OCI-LY7 (cell line): Measurements from ENCODE around the gene PACSIN3. TPM values are rescaled to one million over a fixed set of nuclear protein-coding genes. Genes with fewer than 3 reads are reported as not detected.

Source experiments
- BruUV-seq: library from RNA; stranded (reverse); fragments of 400-500 nt; replicated peaks from 2 replicates; lab custom pipeline; 2021; lab: Mats Ljungman, UMichigan
- CTCF ChIA-PET: fragments of 300-600 bp; sonication (Branson Sonifier 250); formaldehyde crosslinking; loops from one replicate; lab custom pipeline; 2022; ENCODE audit warnings: antibody characterized with exemption; ENCODE audit not compliant: unreplicated experiment; lab: Charles Lee
- POLR2A ChIA-PET: fragments of 300-600 bp; sonication (Branson Sonifier 250); formaldehyde crosslinking; loops from one replicate; lab custom pipeline; 2022; ENCODE audit warnings: antibody characterized with exemption; lab: Charles Lee
- DNase-seq: peaks from one replicate; pipeline ENCODE4 v3.0.0-alpha.2; 2015; ENCODE audit warnings: low spot score
- H2AFZ ChIP-seq: fragments of 200-600 bp; sonication (generic), shearing (Covaris generic); 2 replicates; pipeline ENCODE4 v1.6.1; 2014; ENCODE audit warnings: mild to moderate bottlenecking, antibody characterized with exemption, low read length, moderate library complexity
- H3K27ac ChIP-seq: fragments of 200-600 bp; sonication (generic); 2 replicates; pipeline ENCODE4 v1.5.1; 2014; ENCODE audit warnings: mixed run types, low read depth, mild to moderate bottlenecking, moderate library complexity, low read length, inconsistent platforms; ENCODE audit not compliant: poor library complexity, severe bottlenecking
- H3K36me3 ChIP-seq: fragments of 200-600 bp; sonication (generic); 2 replicates; pipeline ENCODE4 v1.6.1; 2014; ENCODE audit warnings: mild to moderate bottlenecking, antibody characterized with exemption, low read length, moderate library complexity, mixed read lengths; ENCODE audit not compliant: insufficient read depth
- H3K4me1 ChIP-seq: fragments of 200-600 bp; sonication (generic); 2 replicates; pipeline ENCODE4 v1.5.1; 2014; ENCODE audit warnings: mild to moderate bottlenecking, low read length; ENCODE audit not compliant: insufficient read depth, poor library complexity, severe bottlenecking
- H3K4me2 ChIP-seq: fragments of 200-600 bp; sonication (generic); 2 replicates; pipeline ENCODE4 v1.6.1; 2014; ENCODE audit warnings: mild to moderate bottlenecking, low read length
- H3K4me3 ChIP-seq: fragments of 200-600 bp; sonication (generic); 2 replicates; pipeline ENCODE4 v1.5.1; 2014; ENCODE audit warnings: mild to moderate bottlenecking, low read depth, low read length; ENCODE audit not compliant: poor library complexity, severe bottlenecking
- H3K79me2 ChIP-seq: fragments of 200-600 bp; sonication (generic); 2 replicates; pipeline ENCODE4 v1.6.1; 2016; ENCODE audit warnings: low read depth, mild to moderate bottlenecking, low read length, moderate library complexity, mixed read lengths; ENCODE audit not compliant: insufficient read depth
- H3K9me2 ChIP-seq: fragments of 200-600 bp; sonication (generic); 2 replicates; pipeline ENCODE4 v1.6.1; 2016; ENCODE audit warnings: mild to moderate bottlenecking, low read length, mixed read lengths; ENCODE audit not compliant: insufficient read depth
- H3K9me3 ChIP-seq: fragments of 200-600 bp; sonication (generic); 2 replicates; pipeline ENCODE4 v1.6.1; 2014; ENCODE audit warnings: mild to moderate bottlenecking, mixed run types, low read length, mixed read lengths
- H4K20me1 ChIP-seq: fragments of 200-600 bp; sonication (generic); 2 replicates; pipeline ENCODE4 v1.6.1; 2014; ENCODE audit warnings: mild to moderate bottlenecking, antibody characterized with exemption, low read length, moderate library complexity, mixed read lengths; ENCODE audit not compliant: insufficient read depth
- EZH2phosphoT487 ChIP-seq: fragments of 200-600 bp; sonication (generic); IDR thresholded peaks from 2 replicates; pipeline ENCODE4 v1.6.1; 2018; ENCODE audit warnings: low read depth, borderline replicate concordance, mild to moderate bottlenecking, mixed run types, antibody characterized with exemption, low read length, moderate library complexity, mixed read lengths
- intact Hi-C: fragments of 100-400 bp; cut with micrococcal nuclease; formaldehyde crosslinking; loops from one replicate; pipeline ENCODE4 v1.10.0; 2022; ENCODE audit not compliant: unreplicated experiment
- total RNA-seq, 2 experiments: library from RNA; depleted of rRNA in 1 of 2; stranded (reverse); fragments of >200 nt in 1 of 2; shearing (Covaris generic) in 1 of 2; gene quantifications; 2 replicates each; pipeline ENCODE4 v1.2.3, GENCODE V29; 2014 to 2022
- TF ChIP-seq, protein P1 (sequence below): fragments of 200-600 bp; sonication (generic); conservative IDR thresholded peaks from 2 replicates; pipeline ENCODE4 v1.5.1; 2014; ENCODE audit warnings: mild to moderate bottlenecking, antibody characterized with exemption, low read length, moderate library complexity, mixed read lengths

Gene PACSIN3
- total RNA-seq, 2 experiments from 2014 or later, result not detected

DNA sequence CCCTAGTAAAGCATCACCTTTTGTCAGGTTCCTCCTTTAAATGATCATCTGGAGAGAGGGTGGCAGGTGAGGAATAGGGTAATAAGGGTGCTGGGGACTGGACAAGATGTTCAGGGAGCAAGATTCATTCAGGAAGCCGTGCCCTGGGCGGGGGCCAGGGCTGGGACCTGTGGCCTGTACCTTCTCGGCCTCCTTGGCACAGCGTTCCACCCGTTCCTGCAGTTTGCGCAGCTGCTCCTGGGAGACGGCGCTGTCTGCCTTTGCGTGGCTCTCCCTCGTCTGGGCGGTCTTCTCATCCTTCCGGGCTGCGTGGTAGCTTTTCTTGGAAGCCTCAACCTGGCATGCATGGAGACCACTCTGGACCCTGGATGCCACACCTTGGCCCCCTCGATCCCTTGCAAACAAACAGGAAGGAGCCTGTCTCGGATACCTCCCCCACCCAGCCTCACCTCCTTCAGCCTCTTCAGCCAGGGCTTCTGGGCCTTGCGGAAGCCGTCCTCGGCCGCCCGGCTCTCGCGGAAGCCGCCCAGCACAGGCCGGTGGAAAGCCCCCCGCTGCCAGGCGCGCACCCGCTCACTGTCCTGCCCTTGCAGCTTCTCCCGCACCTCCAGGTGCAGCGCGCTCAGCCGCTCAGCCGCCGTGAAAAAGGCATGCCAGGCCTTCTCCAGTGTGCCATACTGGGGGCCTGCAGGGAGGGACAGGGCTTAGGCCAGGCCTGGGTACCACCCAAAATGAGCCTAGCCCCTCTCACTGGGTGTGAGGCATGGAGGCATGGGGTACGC is 6.0 kb downstream of the PACSIN3 start:
- no peak for TF ChIP-seq EZH2phosphoT487
- TF ChIP-seq, protein P1, sequence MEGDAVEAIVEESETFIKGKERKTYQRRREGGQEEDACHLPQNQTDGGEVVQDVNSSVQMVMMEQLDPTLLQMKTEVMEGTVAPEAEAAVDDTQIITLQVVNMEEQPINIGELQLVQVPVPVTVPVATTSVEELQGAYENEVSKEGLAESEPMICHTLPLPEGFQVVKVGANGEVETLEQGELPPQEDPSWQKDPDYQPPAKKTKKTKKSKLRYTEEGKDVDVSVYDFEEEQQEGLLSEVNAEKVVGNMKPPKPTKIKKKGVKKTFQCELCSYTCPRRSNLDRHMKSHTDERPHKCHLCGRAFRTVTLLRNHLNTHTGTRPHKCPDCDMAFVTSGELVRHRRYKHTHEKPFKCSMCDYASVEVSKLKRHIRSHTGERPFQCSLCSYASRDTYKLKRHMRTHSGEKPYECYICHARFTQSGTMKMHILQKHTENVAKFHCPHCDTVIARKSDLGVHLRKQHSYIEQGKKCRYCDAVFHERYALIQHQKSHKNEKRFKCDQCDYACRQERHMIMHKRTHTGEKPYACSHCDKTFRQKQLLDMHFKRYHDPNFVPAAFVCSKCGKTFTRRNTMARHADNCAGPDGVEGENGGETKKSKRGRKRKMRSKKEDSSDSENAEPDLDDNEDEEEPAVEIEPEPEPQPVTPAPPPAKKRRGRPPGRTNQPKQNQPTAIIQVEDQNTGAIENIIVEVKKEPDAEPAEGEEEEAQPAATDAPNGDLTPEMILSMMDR, result no peak
- Histone ChIP-seq H3K27ac (no peak overlapping the region), H3K36me3 (peaks cover 12% of the 10 kb centered on the region; the same call in 1 of the 2 replicates), H3K9me2 (no peaks in the 10 kb centered on the region), H3K79me2 (peaks cover 14% of the 10 kb centered on the region), H4K20me1 (peaks cover 8% of the 10 kb centered on the region; the same call in 1 of the 2 replicates), H2AFZ (no peak overlapping the region), H3K4me1 (peaks cover 17% of the 10 kb centered on the region), H3K4me3 (no peak overlapping the region), H3K4me2 (no peak overlapping the region), H3K9me3 (no peaks in the 10 kb centered on the region)
- intact Hi-C loops, result no loop called here
- BruUV-seq, result no TSS peak
- ChIA-PET CTCF (interaction anchor here (1.0 to 3.9 kb wide), 3 partner anchors 9 to 79 kb away, joined by 3 to 28 read pairs (median 3); no protein-coding TSS in a partner anchor), POLR2A (interaction anchor here (1.3 to 3.3 kb wide), 2 partner anchors 35 to 69 kb away, joined by 5 to 15 read pairs; partner anchors contain the start of gene ACP2)
- DNase-seq, result no peak

DNA sequence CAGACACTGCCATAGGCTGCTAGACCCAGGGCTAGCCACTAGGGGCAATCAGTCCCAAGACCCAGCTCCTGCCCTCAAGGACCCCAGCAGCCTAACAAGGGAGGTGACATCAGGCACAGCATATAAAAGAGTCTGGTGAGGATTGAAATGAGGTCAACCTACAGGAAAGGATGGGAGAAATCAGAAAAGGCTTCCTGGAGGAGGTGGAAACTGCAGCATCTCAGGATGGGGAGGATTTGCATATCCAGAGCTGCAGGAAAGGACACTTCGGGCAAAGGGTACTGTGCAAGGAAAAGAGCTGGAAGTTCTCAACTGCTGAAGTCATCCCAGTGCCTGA is 6.6 kb downstream of the PACSIN3 start:
- intact Hi-C loops, result loop anchor here (5.0 kb wide), 1 partner anchor 673 kb away; no protein-coding TSS in a partner anchor
- peaks cover 20% of the 10 kb centered on the region for H3K79me2 ChIP-seq
- H3K36me3 ChIP-seq, result peaks cover 18% of the 10 kb centered on the region
- H3K27ac ChIP-seq, result no peak overlapping the region
- TF ChIP-seq, protein P1, result peak; percentile 87
- no peak for TF ChIP-seq EZH2phosphoT487
- no TSS peak for BruUV-seq
- no peak overlapping the region for H3K4me3 ChIP-seq
- CTCF ChIA-PET, result interaction anchor here (1.0 to 3.9 kb wide), 3 partner anchors 9 to 80 kb away, joined by 3 to 28 read pairs (median 3); no protein-coding TSS in a partner anchor
- POLR2A ChIA-PET, result interaction anchor here (1.3 to 3.3 kb wide), 2 partner anchors 36 to 69 kb away, joined by 5 to 15 read pairs; partner anchors contain the start of gene ACP2
- H3K9me2 ChIP-seq, result no peaks in the 10 kb centered on the region
- no peak overlapping the region for H2AFZ ChIP-seq
- no peak overlapping the region for H3K4me2 ChIP-seq
- H3K9me3 ChIP-seq, result no peaks in the 10 kb centered on the region
- peaks cover 9% of the 10 kb centered on the region; the same call in 1 of the 2 replicates for H4K20me1 ChIP-seq
- peak; percentile 83 for DNase-seq
- peaks cover 22% of the 10 kb centered on the region for H3K4me1 ChIP-seq
